Right lobe of liver (tissue), 4 donors: ENCODE measurements around the gene NUP58.

Source experiments
- POLR2A ChIP-seq: fragments of 450-650 bp; IDR thresholded peaks from one replicate; pipeline ENCODE4 v1.6.1; 2017; ENCODE audit warnings: antibody characterized with exemption, mild to moderate bottlenecking
- TF ChIP-seq, protein P1 (sequence below), 4 donors: fragments of 200-600 bp in 3 of 4; fragments of 450-650 bp in 1 of 4; IDR thresholded peaks; one replicate each; pipeline versions ENCODE4 v1.5.1 to v1.8.0; 2016 to 2022; ENCODE audit warnings: antibody characterized with exemption in 4 of 4, mild to moderate bottlenecking in 2 of 4
- donor health status: DM: no; HTN: no; CAD: no.
- donor health status: DM: no; HTN: no; CAD: no.
- donor health status: DM: no; HTN: yes; CAD: no.

- TF ChIP-seq POLR2A, result no peak
- TF ChIP-seq, protein P1, sequence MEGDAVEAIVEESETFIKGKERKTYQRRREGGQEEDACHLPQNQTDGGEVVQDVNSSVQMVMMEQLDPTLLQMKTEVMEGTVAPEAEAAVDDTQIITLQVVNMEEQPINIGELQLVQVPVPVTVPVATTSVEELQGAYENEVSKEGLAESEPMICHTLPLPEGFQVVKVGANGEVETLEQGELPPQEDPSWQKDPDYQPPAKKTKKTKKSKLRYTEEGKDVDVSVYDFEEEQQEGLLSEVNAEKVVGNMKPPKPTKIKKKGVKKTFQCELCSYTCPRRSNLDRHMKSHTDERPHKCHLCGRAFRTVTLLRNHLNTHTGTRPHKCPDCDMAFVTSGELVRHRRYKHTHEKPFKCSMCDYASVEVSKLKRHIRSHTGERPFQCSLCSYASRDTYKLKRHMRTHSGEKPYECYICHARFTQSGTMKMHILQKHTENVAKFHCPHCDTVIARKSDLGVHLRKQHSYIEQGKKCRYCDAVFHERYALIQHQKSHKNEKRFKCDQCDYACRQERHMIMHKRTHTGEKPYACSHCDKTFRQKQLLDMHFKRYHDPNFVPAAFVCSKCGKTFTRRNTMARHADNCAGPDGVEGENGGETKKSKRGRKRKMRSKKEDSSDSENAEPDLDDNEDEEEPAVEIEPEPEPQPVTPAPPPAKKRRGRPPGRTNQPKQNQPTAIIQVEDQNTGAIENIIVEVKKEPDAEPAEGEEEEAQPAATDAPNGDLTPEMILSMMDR (IDR thresholded peaks at IDR 0.05), result no peak
These were observed 9.5 kb downstream of the NUP58 start for GRCh38 chr13:25310891-25311290.
